ENCODE data around the gene EIF1.

DNA sequence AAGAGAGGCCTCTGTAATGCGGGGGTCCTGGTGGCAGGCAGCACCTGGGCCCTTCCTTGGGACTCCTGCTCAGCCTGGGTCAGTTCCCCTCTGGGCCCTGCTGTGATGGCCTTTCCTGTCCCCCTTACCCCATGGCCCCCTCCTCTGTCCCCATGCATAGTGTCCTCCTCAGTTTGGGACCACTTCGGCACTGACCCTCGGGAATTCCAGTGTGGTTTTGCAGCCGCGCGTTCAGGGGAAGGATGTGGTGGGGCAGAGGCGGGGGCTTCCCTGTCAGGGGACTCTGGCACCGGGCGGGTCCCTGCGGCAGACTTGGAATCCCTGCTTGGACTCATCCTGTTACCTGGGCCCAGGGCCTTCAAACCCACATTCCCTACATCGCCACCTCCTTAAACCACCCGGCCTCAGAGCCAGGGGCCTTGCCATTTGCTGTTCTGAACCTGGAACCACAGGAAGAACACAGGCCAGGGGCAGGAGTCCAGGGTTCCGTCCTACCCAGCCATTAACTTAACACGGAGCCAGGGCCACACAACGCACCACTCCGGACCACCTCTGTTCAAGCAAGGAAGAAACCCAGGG lies 31.4 kb upstream of the EIF1 start:
- no peak for TF ChIP-seq POLR2A (IDR thresholded peaks at IDR 0.05; ENCODE audit: low read length)
- no peak for TF ChIP-seq GATA1 (IDR thresholded peaks at IDR 0.05; ENCODE audit: low read depth, low read length)

All from erythroblast (primary cell).